ENCODE results near the gene CDK14.

The CDK14 gene

DNA sequence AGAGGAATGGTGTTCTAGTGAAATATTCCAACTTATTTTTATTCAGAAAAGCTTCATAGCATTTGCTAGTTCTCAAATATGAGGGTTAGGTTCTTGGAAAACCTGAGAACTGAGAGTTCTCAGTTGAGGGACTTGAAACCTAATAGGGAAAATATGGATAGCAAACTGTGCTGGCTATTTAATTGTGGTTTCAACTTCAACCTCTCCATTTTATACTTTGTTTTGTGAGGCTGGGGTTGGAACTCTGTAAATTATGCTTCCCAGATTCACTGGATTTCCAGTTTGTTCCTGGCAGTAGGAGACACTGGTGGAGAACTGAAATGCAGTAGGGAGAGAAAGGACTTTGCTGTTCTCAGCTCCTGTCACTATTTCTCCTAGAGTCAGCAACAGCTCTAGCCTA is 52.7 kb downstream of the CDK14 start:
- DNase-seq = no peak
- H3K36me3 ChIP-seq = no peaks in the 10 kb centered on the region
- TF ChIP-seq, protein P1, sequence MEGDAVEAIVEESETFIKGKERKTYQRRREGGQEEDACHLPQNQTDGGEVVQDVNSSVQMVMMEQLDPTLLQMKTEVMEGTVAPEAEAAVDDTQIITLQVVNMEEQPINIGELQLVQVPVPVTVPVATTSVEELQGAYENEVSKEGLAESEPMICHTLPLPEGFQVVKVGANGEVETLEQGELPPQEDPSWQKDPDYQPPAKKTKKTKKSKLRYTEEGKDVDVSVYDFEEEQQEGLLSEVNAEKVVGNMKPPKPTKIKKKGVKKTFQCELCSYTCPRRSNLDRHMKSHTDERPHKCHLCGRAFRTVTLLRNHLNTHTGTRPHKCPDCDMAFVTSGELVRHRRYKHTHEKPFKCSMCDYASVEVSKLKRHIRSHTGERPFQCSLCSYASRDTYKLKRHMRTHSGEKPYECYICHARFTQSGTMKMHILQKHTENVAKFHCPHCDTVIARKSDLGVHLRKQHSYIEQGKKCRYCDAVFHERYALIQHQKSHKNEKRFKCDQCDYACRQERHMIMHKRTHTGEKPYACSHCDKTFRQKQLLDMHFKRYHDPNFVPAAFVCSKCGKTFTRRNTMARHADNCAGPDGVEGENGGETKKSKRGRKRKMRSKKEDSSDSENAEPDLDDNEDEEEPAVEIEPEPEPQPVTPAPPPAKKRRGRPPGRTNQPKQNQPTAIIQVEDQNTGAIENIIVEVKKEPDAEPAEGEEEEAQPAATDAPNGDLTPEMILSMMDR (IDR thresholded peaks at IDR 0.05; ENCODE audit: low read depth, low read length) = no peak
- H3K4me1 ChIP-seq = no peaks in the 10 kb centered on the region
- no peaks in the 10 kb centered on the region for H3K27me3 ChIP-seq
- H3K4me3 ChIP-seq (ENCODE audit: low read depth, low read length) = no peak overlapping the region
- no peaks in the 10 kb centered on the region for H3K9me3 ChIP-seq

DNA sequence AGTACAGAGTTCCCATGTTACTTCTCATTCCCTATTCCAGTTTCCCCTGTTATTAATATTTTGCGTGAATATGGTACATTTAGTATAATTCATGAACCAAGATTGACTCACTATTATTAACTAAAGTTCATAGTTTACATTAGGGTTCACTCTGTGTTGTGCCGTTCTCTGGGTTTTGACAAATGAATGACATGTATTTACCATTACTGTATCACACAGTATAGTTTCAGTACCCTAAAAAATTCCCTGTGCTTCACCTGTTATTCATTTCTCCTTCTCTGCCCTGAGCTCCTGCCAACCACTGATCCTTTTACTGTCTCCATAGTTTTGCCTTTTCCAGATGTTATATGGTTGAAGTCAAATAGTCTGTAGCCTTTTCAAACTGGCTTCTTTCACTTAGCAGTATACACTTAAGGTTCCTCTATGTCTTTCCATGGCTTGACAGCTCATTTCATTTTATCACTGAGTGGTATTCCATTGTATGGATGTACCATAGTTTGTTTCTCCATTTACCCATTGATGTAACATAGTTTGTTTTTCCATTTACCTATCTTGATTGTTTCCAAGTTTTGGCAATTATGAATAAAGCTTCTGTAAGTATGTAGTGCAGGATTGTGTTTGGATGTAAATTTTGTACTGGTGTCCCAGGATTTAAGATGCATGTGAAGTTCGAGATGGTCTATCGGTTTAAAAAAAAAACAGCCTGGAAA is 58.8 kb downstream of the CDK14 start:
- Histone ChIP-seq H3K4me1 (no peaks in the 10 kb centered on the region), H3K36me3 (no peaks in the 10 kb centered on the region), H3K27me3 (no peaks in the 10 kb centered on the region), H3K9me3 (no peaks in the 10 kb centered on the region), H3K4me3 (ENCODE audit: low read depth, low read length) (no peak overlapping the region)
- TF ChIP-seq, protein P1 (IDR thresholded peaks at IDR 0.05; ENCODE audit: low read depth, low read length) = no peak
- no peak for DNase-seq

DNA sequence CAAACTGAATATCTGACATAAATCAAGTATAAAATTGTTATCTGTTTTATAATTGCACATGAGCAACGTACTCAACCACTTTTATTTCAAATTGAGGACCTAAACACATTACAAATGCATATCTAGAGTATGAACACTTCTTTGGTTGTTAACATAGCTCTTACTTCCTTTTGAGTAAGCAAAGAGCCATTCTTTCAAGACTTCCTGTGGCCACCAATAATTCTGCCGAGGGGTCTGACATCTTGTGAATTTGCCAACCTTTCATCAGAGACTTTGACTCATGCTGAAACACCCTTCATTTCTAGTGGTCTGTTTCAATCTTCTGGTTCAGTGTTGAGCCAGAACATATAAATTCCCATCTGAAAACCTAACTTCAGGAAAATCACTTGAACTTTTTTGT is 59.4 kb downstream of the CDK14 start:
- TF ChIP-seq, protein P1 (IDR thresholded peaks at IDR 0.05; ENCODE audit: low read depth, low read length) = no peak
- Histone ChIP-seq H3K4me3 (ENCODE audit: low read depth, low read length) (no peak overlapping the region), H3K36me3 (no peaks in the 10 kb centered on the region), H3K4me1 (no peaks in the 10 kb centered on the region), H3K27me3 (no peaks in the 10 kb centered on the region), H3K9me3 (no peaks in the 10 kb centered on the region)
- DNase-seq = no peak

DNA sequence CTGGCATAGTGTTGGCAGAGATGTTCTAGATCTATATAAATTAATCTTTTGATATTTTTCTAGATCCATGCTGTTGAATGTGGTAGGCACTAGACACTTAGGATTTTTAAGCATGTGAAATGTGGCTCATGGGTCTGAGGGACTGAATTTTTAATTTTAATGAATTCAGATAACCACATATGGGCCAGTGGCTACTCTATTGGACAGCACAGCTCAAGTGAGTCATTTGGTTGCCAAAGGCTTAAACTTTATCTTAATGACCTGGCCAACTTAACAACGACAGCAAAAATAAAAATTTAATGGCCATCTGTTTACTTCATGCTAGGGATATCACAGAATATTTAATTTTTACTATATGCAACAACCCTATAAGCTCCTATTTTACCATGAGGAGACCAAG is 61.4 kb downstream of the CDK14 start:
- H3K36me3 ChIP-seq = no peaks in the 10 kb centered on the region
- H3K4me3 ChIP-seq (ENCODE audit: low read depth, low read length) = no peak overlapping the region

DNA sequence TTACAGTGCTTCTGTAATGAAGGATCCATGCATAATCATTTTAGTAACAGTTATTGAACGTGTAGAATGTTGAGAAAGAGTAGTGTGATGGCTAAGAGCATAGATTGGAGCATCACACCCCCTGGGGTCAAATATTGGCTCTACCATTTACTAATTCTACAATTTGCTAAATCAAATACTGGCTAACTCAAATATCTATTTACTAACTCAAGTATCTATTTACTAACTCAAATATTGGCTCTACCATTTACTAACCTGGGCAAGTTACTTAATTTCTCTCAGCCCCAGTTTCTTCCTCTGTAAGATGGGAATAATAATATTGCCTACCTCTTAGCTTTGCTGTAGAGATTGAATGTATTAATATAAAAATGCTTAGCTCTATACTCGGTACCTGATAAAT is 64.0 kb downstream of the CDK14 start:
- Histone ChIP-seq H3K4me1 (no peaks in the 10 kb centered on the region), H3K36me3 (no peaks in the 10 kb centered on the region), H3K27me3 (no peaks in the 10 kb centered on the region), H3K9me3 (no peaks in the 10 kb centered on the region), H3K4me3 (ENCODE audit: low read depth, low read length) (no peak overlapping the region)
- DNase-seq = no peak
- TF ChIP-seq, protein P1 (IDR thresholded peaks at IDR 0.05; ENCODE audit: low read depth, low read length) = no peak

More for the DNA sequence above, 61.4 kb downstream of the CDK14 start:
- H3K27me3 ChIP-seq = no peaks in the 10 kb centered on the region
- H3K9me3 ChIP-seq = no peaks in the 10 kb centered on the region
- TF ChIP-seq, protein P1 (IDR thresholded peaks at IDR 0.05; ENCODE audit: low read depth, low read length) = no peak
- no peak for DNase-seq
- no peaks in the 10 kb centered on the region for H3K4me1 ChIP-seq

DNA sequence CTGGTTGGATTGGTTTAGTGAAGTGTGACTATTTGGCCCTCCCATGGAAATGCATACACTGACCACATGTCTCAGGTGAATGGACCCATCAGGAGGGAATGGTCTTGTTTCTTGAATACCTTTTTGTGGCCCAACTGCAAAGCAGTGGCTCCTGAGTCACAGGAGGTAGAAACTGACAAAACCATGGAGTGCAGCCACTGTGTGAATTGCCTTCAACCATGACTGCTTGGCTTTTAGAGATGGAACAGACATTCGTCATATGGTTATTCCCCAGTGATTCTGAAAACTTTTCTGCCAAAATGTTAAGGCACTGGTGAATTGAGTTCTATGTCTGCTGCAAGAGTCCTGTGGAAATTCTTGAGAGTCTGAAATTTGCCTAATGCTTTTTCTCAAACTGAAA is 64.7 kb downstream of the CDK14 start:
- TF ChIP-seq, protein P1 (IDR thresholded peaks at IDR 0.05; ENCODE audit: low read depth, low read length) = no peak
- Histone ChIP-seq H3K36me3 (no peaks in the 10 kb centered on the region), H3K9me3 (no peaks in the 10 kb centered on the region), H3K27me3 (no peaks in the 10 kb centered on the region), H3K4me1 (no peaks in the 10 kb centered on the region), H3K4me3 (ENCODE audit: low read depth, low read length) (no peak overlapping the region)
- no peak for DNase-seq

Measured in BE2C (cell line).